GM12891 (cell line): Measurements from ENCODE around the gene RAB26.

Experiments used
- POLR2A ChIP-seq: IDR thresholded peaks from 2 replicates; pipeline ENCODE4 v1.6.1; 2011; ENCODE audit warnings: low read depth, low read length, control low read depth
- POLR2AphosphoS5 ChIP-seq: IDR thresholded peaks from 2 replicates; pipeline ENCODE4 v1.6.1; 2011; ENCODE audit warnings: low read depth, low read length, control low read depth
- SPI1 ChIP-seq: IDR thresholded peaks from 2 replicates; pipeline ENCODE4 v1.6.1; 2011; ENCODE audit warnings: low read depth, low read length, control low read depth

DNA sequence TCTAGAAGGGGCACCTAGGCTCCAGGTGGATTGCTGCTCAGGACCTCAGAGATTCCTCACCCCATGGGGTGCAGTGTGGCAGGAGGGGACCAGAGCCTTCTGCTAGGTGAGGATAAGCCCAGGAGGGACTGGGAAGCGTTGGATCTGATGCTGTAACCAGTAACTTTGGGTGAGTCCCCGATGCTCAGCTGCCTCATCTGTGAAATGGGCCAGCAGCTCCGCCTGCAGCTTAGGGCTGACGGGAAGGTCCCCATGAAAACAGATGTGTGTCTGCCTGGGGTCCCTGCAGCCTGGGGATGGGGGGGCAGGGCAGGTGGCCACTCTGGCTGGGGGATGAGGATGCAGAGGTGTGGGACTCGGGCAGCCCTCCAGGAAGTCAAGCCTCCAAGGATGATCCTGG, 50.7 kb downstream of the RAB26 start:
- TF ChIP-seq POLR2A = no peak
- TF ChIP-seq POLR2AphosphoS5 = no peak
- TF ChIP-seq SPI1 = no peak
